Astrocyte of the cerebellum (primary cell): ENCODE results near the gene ETFA.

Source experiments
- DNase-seq: peaks from one replicate; pipeline ENCODE4 v3.0.0-alpha.2; 2011; ENCODE audit warnings: low read depth
- H3K4me3 ChIP-seq: 2 replicates; pipeline ENCODE4 v1.5.1; 2011; ENCODE audit warnings: mild to moderate bottlenecking, low read depth, low read length, moderate library complexity
- in situ Hi-C: cut with HindIII; loops from 2 replicates; pipeline ENCODE4 v1.10.0; 2017; ENCODE audit warnings: low sequenced_read_pairs
- TF ChIP-seq, protein P1 (sequence below): IDR thresholded peaks from 2 replicates; pipeline ENCODE4 v1.5.1; 2012; ENCODE audit warnings: low read length, low read depth, moderate library complexity, mild to moderate bottlenecking; ENCODE audit errors: missing control alignments

ETFA gene

GRCh38 chr15:76253691-76254473 is 57.4 kb downstream of the ETFA start:
- H3K4me3 ChIP-seq: no peak overlapping the region
- TF ChIP-seq, protein P1, sequence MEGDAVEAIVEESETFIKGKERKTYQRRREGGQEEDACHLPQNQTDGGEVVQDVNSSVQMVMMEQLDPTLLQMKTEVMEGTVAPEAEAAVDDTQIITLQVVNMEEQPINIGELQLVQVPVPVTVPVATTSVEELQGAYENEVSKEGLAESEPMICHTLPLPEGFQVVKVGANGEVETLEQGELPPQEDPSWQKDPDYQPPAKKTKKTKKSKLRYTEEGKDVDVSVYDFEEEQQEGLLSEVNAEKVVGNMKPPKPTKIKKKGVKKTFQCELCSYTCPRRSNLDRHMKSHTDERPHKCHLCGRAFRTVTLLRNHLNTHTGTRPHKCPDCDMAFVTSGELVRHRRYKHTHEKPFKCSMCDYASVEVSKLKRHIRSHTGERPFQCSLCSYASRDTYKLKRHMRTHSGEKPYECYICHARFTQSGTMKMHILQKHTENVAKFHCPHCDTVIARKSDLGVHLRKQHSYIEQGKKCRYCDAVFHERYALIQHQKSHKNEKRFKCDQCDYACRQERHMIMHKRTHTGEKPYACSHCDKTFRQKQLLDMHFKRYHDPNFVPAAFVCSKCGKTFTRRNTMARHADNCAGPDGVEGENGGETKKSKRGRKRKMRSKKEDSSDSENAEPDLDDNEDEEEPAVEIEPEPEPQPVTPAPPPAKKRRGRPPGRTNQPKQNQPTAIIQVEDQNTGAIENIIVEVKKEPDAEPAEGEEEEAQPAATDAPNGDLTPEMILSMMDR: no peak
- in situ Hi-C loops: no loop called here
- peak; percentile 65 for DNase-seq

GRCh38 chr15:76252249-76252648 is 59.0 kb downstream of the ETFA start:
- in situ Hi-C loops: no loop called here
- TF ChIP-seq, protein P1: no peak
- DNase-seq: no peak
- H3K4me3 ChIP-seq: no peak overlapping the region

DNA sequence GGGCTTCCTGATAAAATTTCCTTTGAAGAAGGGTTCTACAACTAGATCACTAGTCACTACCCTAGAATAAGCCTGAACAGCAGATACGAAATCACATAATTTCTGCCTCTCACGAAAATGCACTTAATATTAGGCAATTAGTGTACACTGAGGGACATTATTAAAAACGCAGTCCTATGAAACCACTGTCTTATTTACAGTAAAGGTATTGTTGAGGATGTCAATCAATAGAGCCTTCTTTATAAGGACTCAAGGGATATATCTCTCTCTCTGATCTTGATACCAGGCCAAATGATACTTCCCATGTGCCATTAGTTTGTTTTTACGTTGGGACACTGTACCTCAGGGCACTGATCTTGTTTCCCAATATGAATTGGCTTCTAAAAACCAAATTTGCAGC is 59.6 kb downstream of the ETFA start:
- in situ Hi-C loops: no loop called here
- DNase-seq: no peak
- TF ChIP-seq, protein P1: no peak

GRCh38 chr15:76245072-76245610 is 66.1 kb downstream of the ETFA start:
- in situ Hi-C loops: no loop called here
- no peak overlapping the region for H3K4me3 ChIP-seq
- no peak for DNase-seq
- TF ChIP-seq, protein P1: no peak

More for the DNA sequence above, 59.6 kb downstream of the ETFA start:
- H3K4me3 ChIP-seq: no peak overlapping the region

DNA sequence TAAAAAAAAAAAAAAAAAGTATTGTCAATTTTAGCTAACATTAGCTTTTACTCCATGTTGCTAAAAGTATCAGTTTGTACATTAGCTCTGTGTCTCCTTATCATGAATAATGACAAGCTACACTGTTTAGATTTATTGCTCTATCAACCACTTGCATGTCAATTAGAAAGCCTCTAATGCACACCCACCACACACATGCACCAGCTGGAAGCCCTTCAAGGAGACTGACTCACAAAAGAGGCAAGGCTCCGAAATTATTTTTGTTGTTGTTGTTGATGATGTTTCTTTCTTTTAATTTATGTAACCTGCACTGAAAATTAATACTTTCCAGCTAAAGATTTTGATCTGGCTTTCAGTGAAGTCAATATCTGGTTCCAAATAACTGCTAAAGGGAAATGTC is 71.5 kb downstream of the ETFA start:
- no peak for DNase-seq
- in situ Hi-C loops: no loop called here
- H3K4me3 ChIP-seq: no peak overlapping the region
- TF ChIP-seq, protein P1: no peak

- no peak for DNase-seq
- TF ChIP-seq, protein P1: no peak
- in situ Hi-C loops: no loop called here
- no peak overlapping the region for H3K4me3 ChIP-seq
Observed at GRCh38 chr15:76236350-76236749, 74.9 kb downstream of the ETFA start.
